ENCODE results near the gene APOA4. TPM values are rescaled to one million over a fixed set of nuclear protein-coding genes. Genes with fewer than 3 reads are reported as not detected.

The APOA4 gene
- total and polyA plus RNA-seq, 2 of the 13 experiments (the other 11 are each of a cell fraction or from before 2014, with no cell fraction given): 3.8 to 7.2 TPM

- TF ChIP-seq, protein P1, sequence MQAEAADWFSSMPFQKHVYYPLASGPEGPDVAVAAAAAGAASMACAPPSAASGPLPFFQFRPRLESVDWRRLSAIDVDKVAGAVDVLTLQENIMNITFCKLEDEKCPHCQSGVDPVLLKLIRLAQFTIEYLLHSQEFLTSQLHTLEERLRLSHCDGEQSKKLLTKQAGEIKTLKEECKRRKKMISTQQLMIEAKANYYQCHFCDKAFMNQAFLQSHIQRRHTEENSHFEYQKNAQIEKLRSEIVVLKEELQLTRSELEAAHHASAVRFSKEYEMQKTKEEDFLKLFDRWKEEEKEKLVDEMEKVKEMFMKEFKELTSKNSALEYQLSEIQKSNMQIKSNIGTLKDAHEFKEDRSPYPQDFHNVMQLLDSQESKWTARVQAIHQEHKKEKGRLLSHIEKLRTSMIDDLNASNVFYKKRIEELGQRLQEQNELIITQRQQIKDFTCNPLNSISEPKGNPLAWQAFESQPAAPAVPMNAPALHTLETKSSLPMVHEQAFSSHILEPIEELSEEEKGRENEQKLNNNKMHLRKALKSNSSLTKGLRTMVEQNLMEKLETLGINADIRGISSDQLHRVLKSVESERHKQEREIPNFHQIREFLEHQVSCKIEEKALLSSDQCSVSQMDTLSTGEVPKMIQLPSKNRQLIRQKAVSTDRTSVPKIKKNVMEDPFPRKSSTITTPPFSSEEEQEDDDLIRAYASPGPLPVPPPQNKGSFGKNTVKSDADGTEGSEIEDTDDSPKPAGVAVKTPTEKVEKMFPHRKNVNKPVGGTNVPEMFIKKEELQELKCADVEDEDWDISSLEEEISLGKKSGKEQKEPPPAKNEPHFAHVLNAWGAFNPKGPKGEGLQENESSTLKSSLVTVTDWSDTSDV (CRISPR knock-in tag; IDR thresholded peaks at IDR 0.05): peak; percentile 33; the same call in 1 of the 2 replicates
- TF ChIP-seq, protein P2, sequence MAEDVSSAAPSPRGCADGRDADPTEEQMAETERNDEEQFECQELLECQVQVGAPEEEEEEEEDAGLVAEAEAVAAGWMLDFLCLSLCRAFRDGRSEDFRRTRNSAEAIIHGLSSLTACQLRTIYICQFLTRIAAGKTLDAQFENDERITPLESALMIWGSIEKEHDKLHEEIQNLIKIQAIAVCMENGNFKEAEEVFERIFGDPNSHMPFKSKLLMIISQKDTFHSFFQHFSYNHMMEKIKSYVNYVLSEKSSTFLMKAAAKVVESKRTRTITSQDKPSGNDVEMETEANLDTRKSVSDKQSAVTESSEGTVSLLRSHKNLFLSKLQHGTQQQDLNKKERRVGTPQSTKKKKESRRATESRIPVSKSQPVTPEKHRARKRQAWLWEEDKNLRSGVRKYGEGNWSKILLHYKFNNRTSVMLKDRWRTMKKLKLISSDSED (CRISPR knock-in tag; IDR thresholded peaks at IDR 0.05): no peak
- TF ChIP-seq ZNF580 (CRISPR knock-in tag; IDR thresholded peaks at IDR 0.05; ENCODE audit: borderline replicate concordance, low read depth): no peak
- TF ChIP-seq, protein P3, sequence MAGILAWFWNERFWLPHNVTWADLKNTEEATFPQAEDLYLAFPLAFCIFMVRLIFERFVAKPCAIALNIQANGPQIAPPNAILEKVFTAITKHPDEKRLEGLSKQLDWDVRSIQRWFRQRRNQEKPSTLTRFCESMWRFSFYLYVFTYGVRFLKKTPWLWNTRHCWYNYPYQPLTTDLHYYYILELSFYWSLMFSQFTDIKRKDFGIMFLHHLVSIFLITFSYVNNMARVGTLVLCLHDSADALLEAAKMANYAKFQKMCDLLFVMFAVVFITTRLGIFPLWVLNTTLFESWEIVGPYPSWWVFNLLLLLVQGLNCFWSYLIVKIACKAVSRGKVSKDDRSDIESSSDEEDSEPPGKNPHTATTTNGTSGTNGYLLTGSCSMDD (CRISPR knock-in tag; IDR thresholded peaks at IDR 0.05): no peak
- TF ChIP-seq, protein P4, sequence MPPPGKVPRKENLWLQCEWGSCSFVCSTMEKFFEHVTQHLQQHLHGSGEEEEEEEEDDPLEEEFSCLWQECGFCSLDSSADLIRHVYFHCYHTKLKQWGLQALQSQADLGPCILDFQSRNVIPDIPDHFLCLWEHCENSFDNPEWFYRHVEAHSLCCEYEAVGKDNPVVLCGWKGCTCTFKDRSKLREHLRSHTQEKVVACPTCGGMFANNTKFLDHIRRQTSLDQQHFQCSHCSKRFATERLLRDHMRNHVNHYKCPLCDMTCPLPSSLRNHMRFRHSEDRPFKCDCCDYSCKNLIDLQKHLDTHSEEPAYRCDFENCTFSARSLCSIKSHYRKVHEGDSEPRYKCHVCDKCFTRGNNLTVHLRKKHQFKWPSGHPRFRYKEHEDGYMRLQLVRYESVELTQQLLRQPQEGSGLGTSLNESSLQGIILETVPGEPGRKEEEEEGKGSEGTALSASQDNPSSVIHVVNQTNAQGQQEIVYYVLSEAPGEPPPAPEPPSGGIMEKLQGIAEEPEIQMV (CRISPR knock-in tag; IDR thresholded peaks at IDR 0.05; ENCODE audit: low read depth): 0 out of 2 replicates have a peak, but pooled peaks have one; percentile 75
- peak; percentile 76 to 92 for TF ChIP-seq POLR2A (IDR thresholded peaks at IDR 0.05; ENCODE audit: insufficient read depth in 1 of 2, low read depth in 2 of 2, low read length in 2 of 2)
- no peak for TF ChIP-seq ZNF260 (CRISPR knock-in tag; IDR thresholded peaks at IDR 0.05; ENCODE audit: borderline replicate concordance, low read depth)
- peak; percentile 90 for TF ChIP-seq MXD1 (CRISPR knock-in tag; IDR thresholded peaks at IDR 0.05)
- peak; percentile 94 for TF ChIP-seq IRF2 (CRISPR knock-in tag; IDR thresholded peaks at IDR 0.05)
- 0 out of 2 replicates have a peak, but pooled peaks have one; percentile 34 for TF ChIP-seq ZNF251 (CRISPR knock-in tag; IDR thresholded peaks at IDR 0.05)
- TF ChIP-seq ZNF121 (CRISPR knock-in tag; IDR thresholded peaks at IDR 0.05): peak; percentile 27; the same call in 1 of the 2 replicates
- TF ChIP-seq ZNF563 (CRISPR knock-in tag; IDR thresholded peaks at IDR 0.05): peak; percentile 87
- peak; percentile 94; the same call in 1 of the 2 replicates for TF ChIP-seq MTA1 (CRISPR knock-in tag; IDR thresholded peaks at IDR 0.05; ENCODE audit: borderline replicate concordance)
- TF ChIP-seq MXD4 (CRISPR knock-in tag; IDR thresholded peaks at IDR 0.05): peak; percentile 92
- peak; percentile 86; the same call in 1 of the 2 replicates for TF ChIP-seq MAF1 (CRISPR knock-in tag; IDR thresholded peaks at IDR 0.05; ENCODE audit: borderline replicate concordance)
- peak; percentile 91 for TF ChIP-seq PATZ1 (CRISPR knock-in tag; IDR thresholded peaks at IDR 0.05)
- TF ChIP-seq NCOA1 (CRISPR knock-in tag; IDR thresholded peaks at IDR 0.05): no peak
- no peak for TF ChIP-seq ZNF124 (CRISPR knock-in tag; IDR thresholded peaks at IDR 0.05)
Observed at GRCh38 chr11:116772443-116773202, 50.5 kb downstream of the APOA4 start, which contains the start of gene BUD13 (continued).

All from HepG2 (cell line).